Measurements from ENCODE around the gene BCAS1.

Gene BCAS1

GRCh38 chr20:54070187-54070987 is at the start of gene BCAS1:
Gene BCAS1 (minus strand): TSS chr20:54070594. CDS start chr20:54058718, 11,876 bp downstream.
- DNase-seq (ENCODE audit: low read depth): no peak

- DNase-seq (ENCODE audit: low read depth): no peak
Observed at GRCh38 chr20:54119744-54120143, 49.4 kb upstream of the BCAS1 start.

- no peak for DNase-seq (ENCODE audit: low read depth)
Observed at GRCh38 chr20:54118220-54119001, 48.0 kb upstream of the BCAS1 start.

GRCh38 chr20:54116550-54117235 is 46.3 kb upstream of the BCAS1 start:
- DNase-seq (ENCODE audit: low read depth): no peak

GRCh38 chr20:54115172-54115854 is 44.9 kb upstream of the BCAS1 start:
- no peak for DNase-seq (ENCODE audit: low read depth)

GRCh38 chr20:54114109-54114508 is 43.7 kb upstream of the BCAS1 start:
- DNase-seq (ENCODE audit: low read depth): no peak

- no peak for DNase-seq (ENCODE audit: low read depth)
Observed at GRCh38 chr20:54113566-54113965, 43.2 kb upstream of the BCAS1 start.

GRCh38 chr20:54112221-54112884 is 42.0 kb upstream of the BCAS1 start:
- no peak for DNase-seq (ENCODE audit: low read depth)

- no peak for DNase-seq (ENCODE audit: low read depth)
Observed at GRCh38 chr20:54111460-54111859, 41.1 kb upstream of the BCAS1 start.

- no peak for DNase-seq (ENCODE audit: low read depth)
Observed at GRCh38 chr20:54110457-54110856, 40.1 kb upstream of the BCAS1 start.

- DNase-seq (ENCODE audit: low read depth): no peak
Observed at GRCh38 chr20:54110041-54110440, 39.6 kb upstream of the BCAS1 start.

- no peak for DNase-seq (ENCODE audit: low read depth)
Observed at GRCh38 chr20:54108817-54109216, 38.4 kb upstream of the BCAS1 start.

GRCh38 chr20:54108326-54108642 is 37.9 kb upstream of the BCAS1 start:
- no peak for DNase-seq (ENCODE audit: low read depth)

- no peak for DNase-seq (ENCODE audit: low read depth)
Observed at GRCh38 chr20:54107600-54108325, 37.4 kb upstream of the BCAS1 start.

GRCh38 chr20:54107181-54107580 is 36.8 kb upstream of the BCAS1 start:
- DNase-seq (ENCODE audit: low read depth): no peak

GRCh38 chr20:54106162-54106561 is 35.8 kb upstream of the BCAS1 start:
- DNase-seq (ENCODE audit: low read depth): no peak

- no peak for DNase-seq (ENCODE audit: low read depth)
Observed at GRCh38 chr20:54105653-54106052, 35.3 kb upstream of the BCAS1 start.

- DNase-seq (ENCODE audit: low read depth): no peak
Observed at GRCh38 chr20:54104781-54105180, 34.4 kb upstream of the BCAS1 start.

- DNase-seq (ENCODE audit: low read depth): no peak
Observed at GRCh38 chr20:54103762-54104600, 33.6 kb upstream of the BCAS1 start.
